HG02623 (cell line): Measurements from ENCODE around the gene PEX13.

Source experiments
- ATAC-seq: cut with Tn5 transposase; IDR thresholded peaks from one replicate; pipeline ENCODE4 v1.9.1; 2021; ENCODE audit warnings: moderate library complexity; ENCODE audit not compliant: unreplicated experiment

The PEX13 gene

GRCh38 chr2:61059382-61059781, 41.9 kb downstream of the PEX13 start:
- no peak for ATAC-seq

GRCh38 chr2:61065714-61066709, 48.5 kb downstream of the PEX13 start, which contains the start of gene SANBR:
Gene SANBR, plus strand, starts transcription at chr2:61065871. Its CDS starts 4,480 bp downstream, at chr2:61070351.
- ATAC-seq: peak; percentile 95

GRCh38 chr2:61074100-61074499, 56.6 kb downstream of the PEX13 start:
- ATAC-seq: no peak

- ATAC-seq: no peak
Observed at GRCh38 chr2:61085883-61086282, 68.4 kb downstream of the PEX13 start.

GRCh38 chr2:61089797-61090196, 72.3 kb downstream of the PEX13 start:
- ATAC-seq: no peak

GRCh38 chr2:61090386-61090921, 72.9 kb downstream of the PEX13 start:
- no peak for ATAC-seq

GRCh38 chr2:61091485-61091884, 74.0 kb downstream of the PEX13 start:
- no peak for ATAC-seq

GRCh38 chr2:61096438-61096837, 78.9 kb downstream of the PEX13 start:
- no peak for ATAC-seq

GRCh38 chr2:61100801-61101200, 83.3 kb downstream of the PEX13 start:
- ATAC-seq: no peak
